ENCODE results near the gene DDX49.

GRCh38 chr19:18941628-18942354 lies 22.3 kb downstream of the DDX49 start:
- TF ChIP-seq MAX (CRISPR knock-in tag; IDR thresholded peaks at IDR 0.05) = no peak
- no peak for TF ChIP-seq CTCF (IDR thresholded peaks at IDR 0.05)
- TF ChIP-seq NR1H2 (CRISPR knock-in tag; IDR thresholded peaks at IDR 0.05) = no peak
- TF ChIP-seq NFE2L1 (CRISPR knock-in tag; IDR thresholded peaks at IDR 0.05) = no peak
- no peak for TF ChIP-seq CREB1 (CRISPR knock-in tag; IDR thresholded peaks at IDR 0.05)
- TF ChIP-seq TEAD4 (CRISPR knock-in tag; IDR thresholded peaks at IDR 0.05) = no peak
- TF ChIP-seq, protein P1, sequence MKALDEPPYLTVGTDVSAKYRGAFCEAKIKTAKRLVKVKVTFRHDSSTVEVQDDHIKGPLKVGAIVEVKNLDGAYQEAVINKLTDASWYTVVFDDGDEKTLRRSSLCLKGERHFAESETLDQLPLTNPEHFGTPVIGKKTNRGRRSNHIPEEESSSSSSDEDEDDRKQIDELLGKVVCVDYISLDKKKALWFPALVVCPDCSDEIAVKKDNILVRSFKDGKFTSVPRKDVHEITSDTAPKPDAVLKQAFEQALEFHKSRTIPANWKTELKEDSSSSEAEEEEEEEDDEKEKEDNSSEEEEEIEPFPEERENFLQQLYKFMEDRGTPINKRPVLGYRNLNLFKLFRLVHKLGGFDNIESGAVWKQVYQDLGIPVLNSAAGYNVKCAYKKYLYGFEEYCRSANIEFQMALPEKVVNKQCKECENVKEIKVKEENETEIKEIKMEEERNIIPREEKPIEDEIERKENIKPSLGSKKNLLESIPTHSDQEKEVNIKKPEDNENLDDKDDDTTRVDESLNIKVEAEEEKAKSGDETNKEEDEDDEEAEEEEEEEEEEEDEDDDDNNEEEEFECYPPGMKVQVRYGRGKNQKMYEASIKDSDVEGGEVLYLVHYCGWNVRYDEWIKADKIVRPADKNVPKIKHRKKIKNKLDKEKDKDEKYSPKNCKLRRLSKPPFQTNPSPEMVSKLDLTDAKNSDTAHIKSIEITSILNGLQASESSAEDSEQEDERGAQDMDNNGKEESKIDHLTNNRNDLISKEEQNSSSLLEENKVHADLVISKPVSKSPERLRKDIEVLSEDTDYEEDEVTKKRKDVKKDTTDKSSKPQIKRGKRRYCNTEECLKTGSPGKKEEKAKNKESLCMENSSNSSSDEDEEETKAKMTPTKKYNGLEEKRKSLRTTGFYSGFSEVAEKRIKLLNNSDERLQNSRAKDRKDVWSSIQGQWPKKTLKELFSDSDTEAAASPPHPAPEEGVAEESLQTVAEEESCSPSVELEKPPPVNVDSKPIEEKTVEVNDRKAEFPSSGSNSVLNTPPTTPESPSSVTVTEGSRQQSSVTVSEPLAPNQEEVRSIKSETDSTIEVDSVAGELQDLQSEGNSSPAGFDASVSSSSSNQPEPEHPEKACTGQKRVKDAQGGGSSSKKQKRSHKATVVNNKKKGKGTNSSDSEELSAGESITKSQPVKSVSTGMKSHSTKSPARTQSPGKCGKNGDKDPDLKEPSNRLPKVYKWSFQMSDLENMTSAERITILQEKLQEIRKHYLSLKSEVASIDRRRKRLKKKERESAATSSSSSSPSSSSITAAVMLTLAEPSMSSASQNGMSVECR (CRISPR knock-in tag; IDR thresholded peaks at IDR 0.05; ENCODE audit: borderline replicate concordance) = no peak
- no peak for TF ChIP-seq JUN (CRISPR knock-in tag; IDR thresholded peaks at IDR 0.05)
- TF ChIP-seq RORB (CRISPR knock-in tag; IDR thresholded peaks at IDR 0.05) = no peak
- TF ChIP-seq, protein P2, sequence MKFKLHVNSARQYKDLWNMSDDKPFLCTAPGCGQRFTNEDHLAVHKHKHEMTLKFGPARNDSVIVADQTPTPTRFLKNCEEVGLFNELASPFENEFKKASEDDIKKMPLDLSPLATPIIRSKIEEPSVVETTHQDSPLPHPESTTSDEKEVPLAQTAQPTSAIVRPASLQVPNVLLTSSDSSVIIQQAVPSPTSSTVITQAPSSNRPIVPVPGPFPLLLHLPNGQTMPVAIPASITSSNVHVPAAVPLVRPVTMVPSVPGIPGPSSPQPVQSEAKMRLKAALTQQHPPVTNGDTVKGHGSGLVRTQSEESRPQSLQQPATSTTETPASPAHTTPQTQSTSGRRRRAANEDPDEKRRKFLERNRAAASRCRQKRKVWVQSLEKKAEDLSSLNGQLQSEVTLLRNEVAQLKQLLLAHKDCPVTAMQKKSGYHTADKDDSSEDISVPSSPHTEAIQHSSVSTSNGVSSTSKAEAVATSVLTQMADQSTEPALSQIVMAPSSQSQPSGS (CRISPR knock-in tag; IDR thresholded peaks at IDR 0.05; ENCODE audit: borderline replicate concordance, low read depth) = no peak
- TF ChIP-seq ELF4 (CRISPR knock-in tag; IDR thresholded peaks at IDR 0.05; ENCODE audit: low read depth) = no peak
- TF ChIP-seq NR2C2 (CRISPR knock-in tag; IDR thresholded peaks at IDR 0.05) = no peak

All from WTC11 (cell line).